H9 (cell line): ENCODE measurements around the gene TESK1. TPM values are rescaled to one million over a fixed set of nuclear protein-coding genes. Genes with fewer than 3 reads are reported as not detected.

Experiments used
- DNase-seq: peaks from one replicate; pipeline ENCODE4 v3.0.0-alpha.2; 2017
- H2AFZ ChIP-seq: one replicate; pipeline ENCODE4 v1.6.1; 2013; ENCODE audit warnings: mild to moderate bottlenecking, low read length, control low read depth, moderate library complexity
- H2AK5ac ChIP-seq: 2 replicates; pipeline ENCODE4 v1.6.1; 2013; ENCODE audit warnings: low read length, control low read depth, mixed read lengths; ENCODE audit not compliant: insufficient read length
- H2BK120ac ChIP-seq: one replicate; pipeline ENCODE4 v1.6.1; 2013; ENCODE audit warnings: low read depth, mild to moderate bottlenecking, low read length, control low read depth, inconsistent platforms; ENCODE audit not compliant: poor library complexity, severe bottlenecking
- H2BK12ac ChIP-seq: 2 replicates; pipeline ENCODE4 v1.6.1; 2013; ENCODE audit warnings: low read length, control low read depth, mixed read lengths, low read depth; ENCODE audit not compliant: insufficient read length
- H2BK15ac ChIP-seq: 2 replicates; pipeline ENCODE4 v1.6.1; 2013; ENCODE audit warnings: low read depth, low read length, control low read depth
- H2BK20ac ChIP-seq: one replicate; pipeline ENCODE4 v1.6.1; 2013; ENCODE audit warnings: low read depth, mild to moderate bottlenecking, low read length, control low read depth, inconsistent platforms; ENCODE audit not compliant: poor library complexity, severe bottlenecking
- H2BK5ac ChIP-seq: 2 replicates; pipeline ENCODE4 v1.6.1; 2013; ENCODE audit warnings: low read length, control low read depth, mixed read lengths; ENCODE audit not compliant: insufficient read length
- H3K14ac ChIP-seq: 2 replicates; pipeline ENCODE4 v1.6.1; 2013; ENCODE audit warnings: low read length, control low read depth; ENCODE audit not compliant: insufficient read depth
- H3K18ac ChIP-seq: 2 replicates; pipeline ENCODE4 v1.6.1; 2013; ENCODE audit warnings: low read depth, mild to moderate bottlenecking, mixed read lengths, low read length, control low read depth; ENCODE audit not compliant: insufficient read length
- H3K23ac ChIP-seq: 2 replicates; pipeline ENCODE4 v1.6.1; 2013; ENCODE audit warnings: low read length, control low read depth, mixed read lengths, low read depth; ENCODE audit not compliant: insufficient read length
- H3K23me2 ChIP-seq: 2 replicates; pipeline ENCODE4 v1.6.1; 2013; ENCODE audit warnings: low read depth, mild to moderate bottlenecking, mixed read lengths, low read length, control low read depth; ENCODE audit not compliant: insufficient read length, poor library complexity, severe bottlenecking
- H3K27ac ChIP-seq: 2 replicates; pipeline ENCODE4 v1.5.1; 2013; ENCODE audit warnings: low read length, control low read depth, mixed read lengths, low read depth; ENCODE audit not compliant: insufficient read length
- H3K27me3 ChIP-seq: 2 replicates; pipeline ENCODE4 v1.6.1; 2013; ENCODE audit warnings: low read length, control low read depth, inconsistent platforms; ENCODE audit not compliant: insufficient read depth
- H3K4ac ChIP-seq: 2 replicates; pipeline ENCODE4 v1.6.1; 2013; ENCODE audit warnings: low read depth, mild to moderate bottlenecking, control low read depth, inconsistent platforms, low read length, moderate library complexity
- H3K4me1 ChIP-seq: 2 replicates; pipeline ENCODE4 v1.6.1; 2013; ENCODE audit warnings: low read length, control low read depth, inconsistent platforms; ENCODE audit not compliant: insufficient read depth
- H3K4me2 ChIP-seq: 2 replicates; pipeline ENCODE4 v1.6.1; 2013; ENCODE audit warnings: low read length, control low read depth, mixed read lengths; ENCODE audit not compliant: insufficient read length, insufficient read depth
- H3K56ac ChIP-seq: 2 replicates; pipeline ENCODE4 v1.6.1; 2013; ENCODE audit warnings: low read depth, mild to moderate bottlenecking, mixed read lengths, low read length, control low read depth; ENCODE audit not compliant: insufficient read length
- H3K79me1 ChIP-seq: 2 replicates; pipeline ENCODE4 v1.6.1; 2013; ENCODE audit warnings: low read depth, mild to moderate bottlenecking, moderate library complexity, low read length, control low read depth, inconsistent platforms; ENCODE audit not compliant: insufficient read depth, poor library complexity, severe bottlenecking
- H3K79me2 ChIP-seq: 2 replicates; pipeline ENCODE4 v1.6.1; 2013; ENCODE audit warnings: low read length, control low read depth, inconsistent platforms; ENCODE audit not compliant: insufficient read depth
- H3K9ac ChIP-seq: 2 replicates; pipeline ENCODE4 v1.6.1; 2013; ENCODE audit warnings: low read length, control low read depth, mixed read lengths; ENCODE audit not compliant: insufficient read length; ENCODE audit errors: extremely low read depth
- H3K9me3 ChIP-seq: one replicate; pipeline ENCODE4 v1.6.1; 2013; ENCODE audit warnings: low read depth, low read length, inconsistent platforms; ENCODE audit not compliant: control insufficient read depth
- H3T11ph ChIP-seq: one replicate; pipeline ENCODE4 v1.6.1; 2013; ENCODE audit warnings: mild to moderate bottlenecking, low read length, control low read depth, inconsistent platforms
- H4K20me1 ChIP-seq: one replicate; pipeline ENCODE4 v1.6.1; 2013; ENCODE audit not compliant: control insufficient read depth, insufficient read length, insufficient read depth
- H4K5ac ChIP-seq: 2 replicates; pipeline ENCODE4 v1.6.1; 2013; ENCODE audit warnings: low read depth, mild to moderate bottlenecking, mixed read lengths, low read length, control low read depth; ENCODE audit not compliant: insufficient read length
- H4K8ac ChIP-seq: replicated peaks from 2 replicates; pipeline ENCODE4 v1.6.1; 2013; ENCODE audit warnings: low read length, control low read depth, mixed read lengths, low read depth; ENCODE audit not compliant: insufficient read length
- H4K91ac ChIP-seq: 2 replicates; pipeline ENCODE4 v1.6.1; 2013; ENCODE audit warnings: low read depth, mild to moderate bottlenecking, moderate library complexity, mixed read lengths, low read length, control low read depth; ENCODE audit not compliant: insufficient read length
- H3K27ac Mint-ChIP-seq, 3 experiments: 2 replicates in 2 of 3; 3 replicates in 1 of 3; pipeline ENCODE4 v1.8.0; 2020 to 2021; ENCODE audit warnings: mixed read lengths in 3 of 3, mild to moderate bottlenecking in 1 of 3, moderate library complexity in 1 of 3
- H3K27me3 Mint-ChIP-seq: 2 replicates; pipeline ENCODE4 v1.8.0; 2021; ENCODE audit warnings: low read depth, mild to moderate bottlenecking, moderate library complexity, mixed read lengths
- H3K36me3 Mint-ChIP-seq, 3 experiments: 2 replicates in 2 of 3; 3 replicates in 1 of 3; pipeline ENCODE4 v1.8.0; 2020 to 2021; ENCODE audit warnings: low read depth in 3 of 3, mixed read lengths in 3 of 3; ENCODE audit not compliant: insufficient read depth in 1 of 3
- H3K4me1 Mint-ChIP-seq, 2 experiments: 2 replicates each; pipeline ENCODE4 v1.8.0; 2020; ENCODE audit warnings: mixed read lengths in 2 of 2
- H3K4me3 Mint-ChIP-seq, 2 experiments: 2 replicates in 1 of 2; 3 replicates in 1 of 2; pipeline ENCODE4 v1.8.0; 2020 to 2021; ENCODE audit warnings: mild to moderate bottlenecking in 2 of 2, mixed read lengths in 2 of 2, moderate library complexity in 1 of 2
- H3K9me3 Mint-ChIP-seq, 2 experiments: 2 replicates in 1 of 2; 3 replicates in 1 of 2; pipeline ENCODE4 v1.8.0; 2020; ENCODE audit warnings: mild to moderate bottlenecking in 2 of 2, mixed read lengths in 2 of 2, moderate library complexity in 1 of 2
- WGBS: extraction: QIAGEN DNeasy Blood & Tissue Kit; methylation state at CpG from one replicate; pipeline ENCODE4 v1.1.7; 2013; ENCODE audit warnings: missing lambda C conversion rate, low lambda C conversion rate, mixed read lengths; ENCODE audit not compliant: insufficient read length; ENCODE audit errors: extremely low coverage; 5-methylcytosine and 5-hydroxymethylcytosine counted together
- total RNA-seq: library from RNA; stranded (reverse); gene quantifications from 2 replicates; pipeline ENCODE4 v1.2.1, GENCODE V29; 2021
- TF ChIP-seq, protein P1 (sequence below): fragments of 200-600 bp; sonication (generic); conservative IDR thresholded peaks from 3 replicates; pipeline ENCODE4 v1.8.0; 2021; ENCODE audit warnings: antibody characterized with exemption, mild to moderate bottlenecking

The TESK1 gene
- total RNA-seq, 1 experiment from 2014 or later, result 28.6 TPM

GRCh38 chr9:35619800-35620158, 14.7 kb downstream of the TESK1 start:
- H3K79me2 ChIP-seq, result no peaks in the 10 kb centered on the region
- H3K4me1 Mint-ChIP-seq, result peaks cover 15 to 18% of the 10 kb centered on the region in 2 experiments
- H2BK20ac ChIP-seq, result no peak overlapping the region
- no peak overlapping the region for H4K8ac ChIP-seq
- no peaks in the 10 kb centered on the region; the same call in 1 of the 2 replicates for H3K4me1 ChIP-seq
- no peak overlapping the region for H3K18ac ChIP-seq
- no peak overlapping the region for H2AK5ac ChIP-seq
- H3K4ac ChIP-seq, result no peak overlapping the region
- H3K9me3 Mint-ChIP-seq, result no peaks in the 10 kb centered on the region
- no CpG with 5 or more reads among the region's 2 CpGs for WGBS
- H3T11ph ChIP-seq, result no peak overlapping the region
- H3K27ac ChIP-seq, result no peak overlapping the region
- H3K9me3 ChIP-seq, result no peaks in the 10 kb centered on the region
- H3K9ac ChIP-seq, result no peak overlapping the region
- no peak overlapping the region for H3K23ac ChIP-seq
- H4K5ac ChIP-seq, result no peak overlapping the region
- H3K27me3 ChIP-seq, result peaks cover 3% of the 10 kb centered on the region; the same call in 1 of the 2 replicates
- H3K56ac ChIP-seq, result no peak overlapping the region
- H3K27me3 Mint-ChIP-seq, result peaks cover 39% of the 10 kb centered on the region
- H2AFZ ChIP-seq, result no peak overlapping the region
- H3K4me2 ChIP-seq, result no peak overlapping the region
- no peak overlapping the region for H3K14ac ChIP-seq
- no peak overlapping the region for H3K4me3 Mint-ChIP-seq
- TF ChIP-seq, protein P1, sequence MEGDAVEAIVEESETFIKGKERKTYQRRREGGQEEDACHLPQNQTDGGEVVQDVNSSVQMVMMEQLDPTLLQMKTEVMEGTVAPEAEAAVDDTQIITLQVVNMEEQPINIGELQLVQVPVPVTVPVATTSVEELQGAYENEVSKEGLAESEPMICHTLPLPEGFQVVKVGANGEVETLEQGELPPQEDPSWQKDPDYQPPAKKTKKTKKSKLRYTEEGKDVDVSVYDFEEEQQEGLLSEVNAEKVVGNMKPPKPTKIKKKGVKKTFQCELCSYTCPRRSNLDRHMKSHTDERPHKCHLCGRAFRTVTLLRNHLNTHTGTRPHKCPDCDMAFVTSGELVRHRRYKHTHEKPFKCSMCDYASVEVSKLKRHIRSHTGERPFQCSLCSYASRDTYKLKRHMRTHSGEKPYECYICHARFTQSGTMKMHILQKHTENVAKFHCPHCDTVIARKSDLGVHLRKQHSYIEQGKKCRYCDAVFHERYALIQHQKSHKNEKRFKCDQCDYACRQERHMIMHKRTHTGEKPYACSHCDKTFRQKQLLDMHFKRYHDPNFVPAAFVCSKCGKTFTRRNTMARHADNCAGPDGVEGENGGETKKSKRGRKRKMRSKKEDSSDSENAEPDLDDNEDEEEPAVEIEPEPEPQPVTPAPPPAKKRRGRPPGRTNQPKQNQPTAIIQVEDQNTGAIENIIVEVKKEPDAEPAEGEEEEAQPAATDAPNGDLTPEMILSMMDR, result no peak
- no peaks in the 10 kb centered on the region for H3K79me1 ChIP-seq
- no peak overlapping the region for H3K27ac Mint-ChIP-seq
- H3K36me3 Mint-ChIP-seq, result no peaks in the 10 kb centered on the region
- no peak overlapping the region for H2BK5ac ChIP-seq
- no peak overlapping the region for H2BK12ac ChIP-seq
- no peak overlapping the region for H2BK15ac ChIP-seq
- peaks cover 13% of the 10 kb centered on the region for H3K23me2 ChIP-seq
- no peak for DNase-seq
- H4K91ac ChIP-seq, result no peak overlapping the region
- H2BK120ac ChIP-seq, result no peak overlapping the region
- H4K20me1 ChIP-seq, result no peaks in the 10 kb centered on the region
